ENCODE results near the gene ARHGEF17.

ARHGEF17 gene

GRCh38 chr11:73396251-73396930, 88.3 kb downstream of the ARHGEF17 start:
- DNase-seq = no peak

DNA sequence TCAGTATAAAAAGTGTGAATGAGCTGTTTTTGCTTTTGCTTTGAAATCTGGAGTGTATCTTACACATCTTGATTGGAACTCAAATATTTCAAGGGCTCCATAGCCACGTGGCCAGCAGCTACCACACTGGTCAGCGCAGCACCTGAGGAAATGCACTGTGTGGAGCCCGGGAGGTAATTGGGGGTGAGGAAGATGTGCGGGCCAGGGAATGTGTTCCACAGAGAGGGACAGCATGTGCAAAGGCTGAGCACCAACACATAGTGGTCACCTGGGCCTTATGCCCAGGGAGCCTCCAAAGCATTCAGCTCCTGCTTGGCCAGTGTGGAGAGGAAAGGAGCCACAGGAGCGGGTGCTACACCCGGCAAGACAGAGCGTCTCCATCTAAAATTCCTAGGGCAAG, 88.9 kb downstream of the ARHGEF17 start:
- no peak for DNase-seq

DNA sequence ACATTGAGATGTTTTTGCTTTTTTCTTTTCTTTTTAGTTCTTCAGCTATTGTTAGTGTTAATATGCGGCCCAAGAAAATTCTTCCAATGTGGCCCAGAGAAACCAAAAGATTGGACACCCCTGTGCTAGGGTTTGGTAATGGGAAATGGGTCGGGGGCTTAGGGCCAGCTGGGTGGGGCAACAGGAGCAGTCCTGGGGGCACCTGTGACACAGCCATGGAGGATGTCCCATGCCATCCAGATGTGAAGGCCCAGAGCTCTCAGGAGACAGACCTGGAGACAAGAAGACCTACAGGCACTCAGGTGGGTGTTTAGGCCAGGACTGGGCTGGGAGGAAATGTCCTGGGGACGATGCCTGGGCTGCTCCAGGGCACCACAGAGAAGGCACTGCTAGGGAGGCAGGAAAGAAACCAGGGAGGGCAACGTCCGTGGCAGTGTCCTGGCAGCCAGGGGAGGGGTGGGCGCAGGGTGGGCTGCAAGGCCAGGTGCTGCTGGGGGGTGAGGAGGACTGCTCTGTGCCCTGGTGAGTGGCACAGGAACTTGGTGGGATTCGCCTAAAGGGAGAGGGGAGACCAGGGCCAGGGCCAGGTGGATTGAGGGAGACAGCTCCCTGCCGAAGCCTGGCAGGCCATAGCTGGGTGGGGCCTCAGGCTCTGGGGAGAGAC, 89.5 kb downstream of the ARHGEF17 start:
- DNase-seq = no peak

DNA sequence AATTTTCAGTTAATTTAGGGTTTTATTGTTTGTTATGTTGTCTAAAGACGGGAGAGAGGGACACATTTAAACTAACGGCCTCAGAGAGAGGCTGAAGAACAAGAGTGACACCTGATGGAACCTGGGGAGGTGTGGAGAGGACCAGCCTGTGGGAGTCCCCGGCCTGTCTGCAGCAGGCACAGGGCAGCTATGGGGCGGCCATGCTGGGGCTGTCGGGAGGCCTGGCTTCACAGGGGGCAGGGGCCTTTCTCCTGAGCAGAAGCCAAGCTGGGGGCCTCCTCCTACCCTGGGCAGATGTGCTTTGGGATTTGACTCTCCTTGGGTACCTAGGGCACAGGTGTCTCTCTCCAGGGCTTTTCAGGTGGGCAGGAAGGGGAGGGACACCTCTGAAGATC, 90.1 kb downstream of the ARHGEF17 start:
- DNase-seq = no peak

DNA sequence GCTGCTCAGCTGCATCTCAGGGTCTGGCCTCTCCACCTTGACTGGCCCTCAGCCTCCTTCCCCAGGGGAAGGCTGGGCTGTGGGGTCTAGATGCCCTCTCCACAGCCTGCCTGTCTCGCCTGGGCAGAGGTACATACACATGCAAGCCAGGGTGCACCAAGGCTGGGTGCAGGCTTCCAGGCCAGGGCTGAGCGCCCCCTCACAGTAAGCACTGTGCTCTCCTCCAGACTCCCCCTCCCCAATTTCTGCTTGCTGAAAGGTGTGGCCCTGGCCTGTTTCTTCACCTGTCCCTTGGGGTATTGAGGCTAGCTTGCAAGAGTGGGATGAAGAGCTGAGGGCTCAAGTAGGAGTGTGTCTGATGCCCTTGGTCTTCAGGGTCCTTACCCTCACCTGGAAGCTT, 90.6 kb downstream of the ARHGEF17 start:
- DNase-seq = no peak

DNA sequence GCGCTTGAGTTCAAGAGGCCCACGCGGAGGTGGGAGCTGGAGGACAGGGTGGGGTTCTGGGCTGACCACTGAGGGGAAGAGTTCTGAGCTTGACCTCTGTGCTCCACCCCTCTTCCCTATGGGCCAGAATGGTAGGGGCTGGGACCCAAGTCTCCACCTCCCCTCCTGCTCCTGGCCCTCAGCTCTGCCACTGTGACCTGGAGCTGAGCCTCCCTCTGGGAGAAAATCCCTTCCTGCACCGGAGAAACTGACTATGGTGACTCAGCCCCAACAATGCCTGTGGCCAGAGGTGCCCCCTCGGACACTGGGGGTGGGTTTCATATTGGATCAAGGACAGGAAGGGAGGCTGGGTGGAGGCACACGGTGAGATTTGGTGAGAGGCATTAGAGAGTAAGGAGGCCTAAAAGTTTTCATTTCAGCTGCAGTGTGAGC, 91.1 kb downstream of the ARHGEF17 start:
- no peak for DNase-seq

DNA sequence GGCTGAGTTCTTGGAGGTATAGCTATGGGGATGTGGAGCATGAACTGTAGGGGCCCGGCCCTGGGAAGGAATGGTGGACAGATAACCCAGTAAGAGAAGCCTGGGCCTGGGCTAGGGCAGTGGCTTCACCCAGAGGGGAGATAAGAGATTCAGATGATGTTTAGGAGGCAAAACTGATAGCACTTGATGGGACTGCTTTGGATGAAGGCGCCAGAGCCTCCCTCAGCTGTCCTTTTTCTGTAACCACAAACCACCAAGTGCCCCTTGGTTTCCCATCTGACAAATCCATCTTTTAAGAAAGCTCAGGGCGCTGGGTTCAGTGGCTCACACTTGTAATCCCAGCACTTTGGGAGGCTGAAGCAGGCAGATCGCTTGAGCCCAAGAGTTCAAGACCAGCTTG, 91.6 kb downstream of the ARHGEF17 start:
- no peak for DNase-seq

DNA sequence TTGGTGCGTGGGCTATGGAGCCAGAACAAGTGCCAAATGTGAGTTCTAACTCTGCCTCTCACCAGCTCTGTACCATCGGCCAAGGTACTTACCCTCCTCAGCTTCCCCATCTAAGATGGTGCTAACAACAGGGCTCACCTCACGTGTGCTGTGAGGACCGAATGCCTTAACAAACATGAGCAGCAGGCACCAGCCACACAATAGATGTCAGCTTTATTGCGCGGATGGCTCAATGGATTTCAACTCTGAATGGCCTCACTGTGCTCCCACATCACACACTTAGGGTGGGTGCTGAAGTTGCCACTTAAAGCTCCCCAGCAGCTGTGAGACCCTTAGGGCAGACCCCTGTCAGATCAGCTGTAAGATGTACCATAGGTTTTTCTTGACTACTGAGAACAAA, 92.2 kb downstream of the ARHGEF17 start:
- no peak for DNase-seq

- DNase-seq = no peak
Measured at GRCh38 chr11:73401217-73401923, 93.3 kb downstream of the ARHGEF17 start.

- no peak for DNase-seq
Measured at GRCh38 chr11:73401924-73402833, 94.1 kb downstream of the ARHGEF17 start.

- no peak for DNase-seq
Measured at GRCh38 chr11:73402834-73403185, 94.7 kb downstream of the ARHGEF17 start.

GRCh38 chr11:73403541-73403940, 95.5 kb downstream of the ARHGEF17 start:
- no peak for DNase-seq

GRCh38 chr11:73404048-73404447, 96.0 kb downstream of the ARHGEF17 start:
- no peak for DNase-seq

DNA sequence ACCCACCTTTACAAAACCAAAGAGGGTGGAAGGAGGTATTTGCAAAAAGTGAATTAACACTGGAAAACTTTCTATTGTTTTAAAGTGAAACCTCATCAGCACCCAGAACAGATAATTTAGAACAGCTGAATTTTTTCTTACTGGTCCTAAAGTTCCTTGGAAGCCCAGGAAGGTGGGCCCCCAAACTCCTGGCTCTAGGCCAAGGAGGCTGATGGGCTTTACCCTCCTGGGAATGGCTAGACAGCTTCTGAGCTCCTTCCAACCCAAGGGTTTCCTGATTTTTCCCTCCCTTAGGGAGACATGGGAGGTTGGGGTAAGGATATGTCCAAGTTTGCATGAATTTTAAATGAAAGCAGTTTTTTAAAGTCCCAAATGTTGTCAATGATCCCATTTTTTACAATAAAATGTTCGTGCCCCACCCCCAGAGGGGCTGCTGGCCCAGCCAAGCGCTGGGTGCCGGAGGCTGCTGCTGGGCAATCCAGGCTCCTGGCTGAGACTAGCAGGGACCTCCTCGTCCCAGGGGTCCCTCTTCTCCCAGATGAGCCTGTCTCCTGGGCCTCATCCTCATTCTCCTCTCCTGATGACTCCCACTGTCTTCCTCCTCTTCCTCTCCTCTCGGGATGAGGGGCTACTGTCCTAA, 96.5 kb downstream of the ARHGEF17 start:
- no peak for DNase-seq

GRCh38 chr11:73405146-73405510, 97.1 kb downstream of the ARHGEF17 start:
- no peak for DNase-seq

GRCh38 chr11:73406131-73406530, 98.1 kb downstream of the ARHGEF17 start:
- DNase-seq = no peak

- DNase-seq = no peak
Measured at GRCh38 chr11:73406619-73407018, 98.5 kb downstream of the ARHGEF17 start.

- DNase-seq = no peak
Measured at GRCh38 chr11:73409431-73409830, 101.4 kb downstream of the ARHGEF17 start.

- DNase-seq = no peak
Measured at GRCh38 chr11:73410627-73411026, 102.6 kb downstream of the ARHGEF17 start.

- DNase-seq = no peak
Measured at GRCh38 chr11:73411031-73411430, 103.0 kb downstream of the ARHGEF17 start.

GRCh38 chr11:73412308-73412707, 104.2 kb downstream of the ARHGEF17 start:
- no peak for DNase-seq

GRCh38 chr11:73413256-73413655, 105.2 kb downstream of the ARHGEF17 start:
- no peak for DNase-seq

Measured in activated CD8-positive, alpha-beta memory T cell treated with anti-CD3 and anti-CD28 coated beads for 24 hours (primary cell).